Thoracic aorta (tissue), 2 donors: Measurements from ENCODE around the gene P4HB. TPM values are rescaled to one million over a fixed set of nuclear protein-coding genes. Genes with fewer than 3 reads are reported as not detected.

Experiments
- ATAC-seq: fragments of 150-250 bp; one replicate; pipeline ENCODE4 v1.8.0; 2017; ENCODE audit warnings: low read depth; ENCODE audit not compliant: insufficient number of reproducible peaks, low FRiP score
- DNase-seq: peaks from one replicate; pipeline ENCODE4 v3.0.0-alpha.2; 2020; ENCODE audit warnings: low spot score
- H3K27ac ChIP-seq, 2 donors: fragments of 200-600 bp; sonication (generic); 1 replicate in 1 of 2; 2 replicates in 1 of 2; pipeline ENCODE4 v1.5.1; 2016; ENCODE audit warnings: mild to moderate bottlenecking in 2 of 2, moderate library complexity in 2 of 2
- H3K27me3 ChIP-seq: fragments of 200-600 bp; sonication (generic); replicated peaks from 2 replicates; pipeline ENCODE4 v1.6.0; 2016; ENCODE audit warnings: mild to moderate bottlenecking; ENCODE audit not compliant: insufficient read depth
- H3K36me3 ChIP-seq: fragments of 200-600 bp; sonication (generic); one replicate; pipeline ENCODE4 v1.5.1; 2016
- H3K4me1 ChIP-seq, 2 donors: fragments of 200-600 bp; sonication (generic); 1 replicate in 1 of 2; 2 replicates in 1 of 2; pipeline versions ENCODE4 v1.5.1 to v1.6.0; 2016; ENCODE audit warnings: low read depth in 2 of 2, mild to moderate bottlenecking in 1 of 2; ENCODE audit not compliant: control insufficient read depth in 1 of 2
- H3K4me3 ChIP-seq: fragments of 200-600 bp; sonication (generic); 2 replicates; pipeline ENCODE4 v1.5.1; 2016; ENCODE audit warnings: mild to moderate bottlenecking
- H3K9me3 ChIP-seq: fragments of 200-600 bp; sonication (generic); 2 replicates; pipeline ENCODE4 v1.5.1; 2016
- CTCF ChIP-seq: fragments of 200-600 bp; sonication (generic); IDR thresholded peaks from one replicate; pipeline ENCODE4 v1.5.1; 2019; ENCODE audit warnings: antibody characterized with exemption
- total RNA-seq, 2 donors: library from RNA; depleted of rRNA; stranded (reverse); fragments of >200 nt; gene quantifications; one replicate each; pipeline versions ENCODE4 v1.1.0 to v1.2.3, GENCODE V29; 2016

The P4HB gene
- total RNA-seq, 2 donors from 2014 or later, result 515 to 655 TPM

GRCh38 chr17:81846743-81847689 is 13.3 kb downstream of the P4HB start:
- Histone ChIP-seq H3K27me3 (no peaks in the 10 kb centered on the region), H3K36me3 (peaks cover 69% of the 10 kb centered on the region), H3K4me3 (no peak overlapping the region), H3K27ac (no peak overlapping the region), H3K4me1 (no peaks in the 10 kb centered on the region), H3K9me3 (no peaks in the 10 kb centered on the region)
- TF ChIP-seq CTCF, result no peak
- ATAC-seq (no peak), DNase-seq (no peak)

GRCh38 chr17:81845881-81846742 is 14.2 kb downstream of the P4HB start:
- no peaks in the 10 kb centered on the region for H3K4me1 ChIP-seq
- no peak for DNase-seq
- H3K36me3 ChIP-seq, result peaks cover 60% of the 10 kb centered on the region
- no peak for TF ChIP-seq CTCF
- H3K27ac ChIP-seq, result no peak overlapping the region
- no peak overlapping the region for H3K4me3 ChIP-seq
- H3K9me3 ChIP-seq, result no peaks in the 10 kb centered on the region
- no peaks in the 10 kb centered on the region for H3K27me3 ChIP-seq
- ATAC-seq, result no peak

GRCh38 chr17:81845361-81845760 is 15.0 kb downstream of the P4HB start:
- ATAC-seq (no peak), DNase-seq (no peak)
- Histone ChIP-seq H3K27me3 (no peaks in the 10 kb centered on the region), H3K4me1 (no peaks in the 10 kb centered on the region), H3K4me3 (no peak overlapping the region), H3K27ac (no peak overlapping the region), H3K9me3 (no peaks in the 10 kb centered on the region), H3K36me3 (peaks cover 57% of the 10 kb centered on the region)
- TF ChIP-seq CTCF, result no peak

DNA sequence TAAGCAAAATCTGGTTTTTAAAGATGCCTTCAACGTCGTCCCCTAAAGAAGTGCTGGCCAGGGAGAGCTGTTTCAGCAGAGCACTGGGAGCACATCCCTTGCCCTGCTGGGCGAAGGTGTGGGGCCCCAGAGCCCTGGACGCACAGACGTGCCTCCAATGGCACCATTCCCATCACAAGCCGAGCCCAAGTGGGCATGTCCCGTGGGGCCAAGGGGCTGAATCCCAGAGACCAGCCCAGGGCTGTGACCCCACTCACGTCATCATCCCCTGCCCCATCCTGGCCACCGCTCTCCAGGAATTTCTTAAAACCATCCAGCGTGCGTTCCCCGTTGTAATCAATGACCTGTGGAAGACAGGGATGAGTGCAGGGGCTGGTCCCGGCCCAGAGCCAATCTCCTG is 15.4 kb downstream of the P4HB start:
- no peak for TF ChIP-seq CTCF
- H3K4me1 ChIP-seq, result no peaks in the 10 kb centered on the region
- no peak for ATAC-seq
- H3K27ac ChIP-seq, result no peak overlapping the region
- no peaks in the 10 kb centered on the region for H3K9me3 ChIP-seq
- peaks cover 55% of the 10 kb centered on the region for H3K36me3 ChIP-seq
- H3K4me3 ChIP-seq, result no peak overlapping the region
- H3K27me3 ChIP-seq, result no peaks in the 10 kb centered on the region
- DNase-seq, result no peak

GRCh38 chr17:81844327-81844851 is 15.9 kb downstream of the P4HB start:
- Histone ChIP-seq H3K4me3 (no peak overlapping the region), H3K4me1 (no peaks in the 10 kb centered on the region), H3K27ac (no peak overlapping the region), H3K36me3 (peaks cover 55% of the 10 kb centered on the region), H3K27me3 (no peaks in the 10 kb centered on the region), H3K9me3 (no peaks in the 10 kb centered on the region)
- ATAC-seq, result no peak
- DNase-seq, result no peak
- TF ChIP-seq CTCF, result no peak
